AG04449 (cell line): ENCODE results near the gene SF3A1.

ENCODE experiments used
- CTCF ChIA-PET: fragments of 350-600 bp; formaldehyde crosslinking; extraction: SDS; loops from one replicate; lab custom pipeline; 2021; ENCODE audit warnings: antibody characterized with exemption; lab: Yijun Ruan, JAX
- POLR2A ChIA-PET: fragments of 400-600, 350-600 bp; formaldehyde crosslinking; extraction: SDS; loops from one replicate; lab custom pipeline; 2020; ENCODE audit warnings: antibody characterized with exemption, inconsistent platforms; lab: Yijun Ruan, JAX
- DNase-seq: peaks from one replicate; pipeline ENCODE4 v3.0.0-alpha.2; 2010; ENCODE audit warnings: low read depth, low spot score
- H3K4me3 ChIP-seq: 2 replicates; pipeline ENCODE4 v1.5.1; 2011; ENCODE audit warnings: low read depth, mild to moderate bottlenecking, control low read depth, low read length
- TF ChIP-seq, protein P1 (sequence below): IDR thresholded peaks from one replicate; pipeline ENCODE4 v1.5.1; 2011; ENCODE audit warnings: mild to moderate bottlenecking, moderate library complexity, low read length, control low read depth, inconsistent platforms; ENCODE audit not compliant: insufficient read depth; ENCODE audit errors: missing control alignments

Gene SF3A1

DNA sequence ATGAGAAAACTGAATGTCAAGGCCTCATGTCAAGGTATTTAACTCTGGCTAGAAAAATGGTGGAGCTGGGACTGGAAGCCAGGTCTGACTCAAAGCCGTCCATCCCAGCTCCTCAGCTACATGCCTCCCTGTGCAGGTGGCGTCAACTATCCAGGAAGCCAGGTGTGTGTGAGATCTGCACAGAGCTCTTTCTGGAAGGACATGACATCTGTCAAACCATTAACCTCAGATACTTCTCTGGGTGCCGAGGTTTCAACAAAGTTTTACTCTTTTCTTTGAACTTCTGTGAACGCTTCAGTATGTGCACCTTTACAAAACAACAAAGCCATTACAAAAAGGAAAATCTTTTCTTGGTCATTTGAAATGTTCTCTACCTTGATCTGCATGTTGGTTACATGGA is 60.4 kb downstream of the SF3A1 start:
- TF ChIP-seq, protein P1, sequence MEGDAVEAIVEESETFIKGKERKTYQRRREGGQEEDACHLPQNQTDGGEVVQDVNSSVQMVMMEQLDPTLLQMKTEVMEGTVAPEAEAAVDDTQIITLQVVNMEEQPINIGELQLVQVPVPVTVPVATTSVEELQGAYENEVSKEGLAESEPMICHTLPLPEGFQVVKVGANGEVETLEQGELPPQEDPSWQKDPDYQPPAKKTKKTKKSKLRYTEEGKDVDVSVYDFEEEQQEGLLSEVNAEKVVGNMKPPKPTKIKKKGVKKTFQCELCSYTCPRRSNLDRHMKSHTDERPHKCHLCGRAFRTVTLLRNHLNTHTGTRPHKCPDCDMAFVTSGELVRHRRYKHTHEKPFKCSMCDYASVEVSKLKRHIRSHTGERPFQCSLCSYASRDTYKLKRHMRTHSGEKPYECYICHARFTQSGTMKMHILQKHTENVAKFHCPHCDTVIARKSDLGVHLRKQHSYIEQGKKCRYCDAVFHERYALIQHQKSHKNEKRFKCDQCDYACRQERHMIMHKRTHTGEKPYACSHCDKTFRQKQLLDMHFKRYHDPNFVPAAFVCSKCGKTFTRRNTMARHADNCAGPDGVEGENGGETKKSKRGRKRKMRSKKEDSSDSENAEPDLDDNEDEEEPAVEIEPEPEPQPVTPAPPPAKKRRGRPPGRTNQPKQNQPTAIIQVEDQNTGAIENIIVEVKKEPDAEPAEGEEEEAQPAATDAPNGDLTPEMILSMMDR: no peak
- no peak for DNase-seq
- POLR2A ChIA-PET: no interaction called here
- CTCF ChIA-PET: interaction anchor here (0.8 to 9.9 kb wide), 5 partner anchors 7 to 91 kb away, joined by 3 to 79 read pairs (median 3); partner anchors contain the start of gene CASTOR1
- no peak overlapping the region for H3K4me3 ChIP-seq

DNA sequence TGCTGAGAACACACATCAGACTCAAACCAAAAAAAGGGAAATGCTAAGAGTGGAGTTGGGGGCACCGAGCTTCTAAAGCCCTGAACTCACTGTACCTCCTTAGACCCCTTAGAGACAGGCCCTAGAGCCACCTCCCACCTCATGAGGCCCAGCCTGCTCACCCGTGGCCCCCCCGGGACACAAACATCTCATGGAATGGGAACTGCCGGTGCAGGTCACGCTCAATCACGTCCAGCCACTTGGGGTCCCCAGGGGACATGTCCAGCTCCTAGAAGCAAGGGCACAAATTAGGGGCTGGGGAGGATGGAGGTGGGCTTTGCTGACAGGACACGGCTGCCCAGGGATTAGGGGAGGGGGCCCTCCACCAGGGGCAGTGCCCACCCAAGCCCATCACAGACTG is 61.1 kb downstream of the SF3A1 start:
- CTCF ChIA-PET: interaction anchor here (0.8 to 9.9 kb wide), 6 partner anchors 6 to 92 kb away, joined by 3 to 79 read pairs (median 3); partner anchors contain the start of gene CASTOR1
- POLR2A ChIA-PET: no interaction called here

DNA sequence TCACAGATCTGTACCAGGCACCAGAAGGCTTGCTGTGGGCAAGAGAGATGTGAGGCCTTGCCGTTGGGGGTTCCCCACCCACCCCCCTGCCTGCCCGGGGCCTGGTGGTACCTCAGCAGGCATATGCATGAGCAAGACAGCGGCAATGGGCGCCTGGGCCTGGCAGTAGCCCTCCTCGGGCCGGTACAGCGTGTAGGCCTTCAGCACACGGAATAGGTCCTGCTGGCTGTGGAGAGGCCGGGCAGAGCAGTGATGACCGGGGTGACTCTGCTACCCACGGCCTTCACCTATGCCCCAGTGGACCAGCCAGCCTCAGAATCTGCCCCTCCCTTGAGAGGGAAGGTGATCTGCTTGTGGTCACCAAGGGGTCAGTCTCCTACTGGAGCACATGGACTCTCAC is 61.9 kb downstream of the SF3A1 start:
- H3K4me3 ChIP-seq: no peak overlapping the region
- TF ChIP-seq, protein P1: no peak
- POLR2A ChIA-PET: no interaction called here
- no peak for DNase-seq
- CTCF ChIA-PET: interaction anchor here (1.2 to 1.5 kb wide), 4 partner anchors 9 to 187 kb away, joined by 3 to 4 read pairs (median 3); no protein-coding TSS in a partner anchor

More for the DNA sequence above, 61.1 kb downstream of the SF3A1 start:
- no peak overlapping the region for H3K4me3 ChIP-seq
- no peak for DNase-seq
- TF ChIP-seq, protein P1: no peak

DNA sequence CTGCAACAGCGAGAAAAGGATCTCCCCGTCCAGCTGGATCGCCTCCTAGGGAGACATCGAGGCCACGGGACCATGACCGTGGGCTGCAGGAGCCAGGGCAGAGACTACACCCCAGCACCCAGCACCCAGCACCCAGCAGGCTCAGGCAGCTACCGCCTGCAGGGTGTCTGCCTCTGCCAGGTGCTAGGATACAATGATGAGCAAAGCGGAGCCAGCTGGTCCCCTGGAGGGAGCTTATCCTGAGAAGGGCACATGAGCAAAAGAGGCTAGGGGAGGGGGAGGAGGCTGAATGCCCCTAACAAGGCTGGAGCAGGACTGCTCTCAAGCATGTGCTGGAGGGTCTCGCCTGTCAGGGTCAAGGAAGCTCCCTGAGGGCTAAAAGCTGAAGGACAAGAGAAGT is 62.6 kb downstream of the SF3A1 start:
- POLR2A ChIA-PET: no interaction called here
- H3K4me3 ChIP-seq: no peak overlapping the region
- TF ChIP-seq, protein P1: no peak
- no peak for DNase-seq
- CTCF ChIA-PET: interaction anchor here (1.3 kb wide), 1 partner anchor 186 kb away, joined by 3 read pairs; no protein-coding TSS in a partner anchor

DNA sequence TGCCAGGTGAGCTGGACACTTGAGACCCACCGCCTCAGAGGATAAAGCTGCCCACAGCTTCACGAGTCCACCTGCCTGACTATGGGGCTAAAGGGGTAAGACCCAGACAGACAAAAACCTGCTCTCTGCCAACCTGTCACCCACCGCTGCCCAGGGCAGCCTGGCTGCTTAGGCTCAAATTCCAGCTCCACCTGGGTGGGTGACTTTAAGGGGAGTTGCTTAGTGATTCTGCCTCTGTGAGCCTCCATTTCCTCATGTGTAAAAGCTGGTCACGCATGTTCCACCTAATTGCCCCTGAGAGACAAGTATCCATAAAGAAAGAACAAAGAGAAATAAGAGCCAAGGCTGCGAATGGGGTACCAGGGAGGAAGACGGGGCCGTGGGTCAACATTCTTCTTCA is 63.7 kb downstream of the SF3A1 start:
- CTCF ChIA-PET: interaction anchor here (0.6 kb wide), 1 partner anchor 497 kb away, joined by 3 read pairs; no protein-coding TSS in a partner anchor
- TF ChIP-seq, protein P1: no peak
- DNase-seq: no peak
- POLR2A ChIA-PET: no interaction called here
- no peak overlapping the region for H3K4me3 ChIP-seq

DNA sequence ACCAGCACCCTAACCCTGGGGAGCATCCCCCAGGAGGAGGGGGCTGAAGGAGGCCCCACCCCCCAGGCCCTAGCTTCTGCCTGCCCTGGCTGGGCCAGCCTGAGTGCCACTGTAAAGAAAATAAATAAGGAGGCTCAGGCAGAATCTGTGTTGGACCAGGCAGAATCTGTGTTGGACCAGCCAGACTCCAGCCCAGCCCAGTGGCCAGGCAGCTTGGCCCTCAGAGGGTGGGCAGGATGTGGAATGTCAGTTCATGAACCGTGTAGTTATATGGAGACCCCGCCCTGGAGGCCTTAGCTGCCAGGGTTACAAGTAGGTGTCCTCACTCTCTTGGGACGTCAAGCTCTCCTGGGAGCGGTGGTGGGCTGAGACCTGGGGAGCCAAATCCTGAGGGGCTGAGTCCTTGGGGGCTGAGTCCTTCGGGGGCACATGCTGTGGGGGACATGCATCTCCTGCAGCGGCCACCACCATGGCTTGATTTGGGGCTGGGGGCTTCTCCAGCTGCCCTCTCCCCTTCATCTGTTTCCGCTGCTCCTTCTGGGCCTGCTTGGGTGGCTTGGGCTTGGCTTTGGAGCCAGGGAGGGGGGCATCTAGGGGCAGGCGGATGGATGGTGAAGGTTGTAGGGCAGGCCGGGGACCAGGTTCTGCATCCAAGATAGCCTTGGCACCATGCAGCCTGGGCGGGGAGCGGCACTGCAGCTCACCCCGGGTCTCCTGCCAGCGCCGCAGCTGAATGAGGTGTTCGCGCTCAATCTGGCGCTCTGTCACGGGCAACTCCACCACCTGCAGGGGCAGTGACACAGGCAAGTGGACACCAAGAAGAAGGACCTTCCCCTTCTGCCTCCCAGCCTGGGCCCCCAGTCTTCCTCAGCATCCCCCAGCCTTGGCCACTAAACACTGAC is 64.4 kb downstream of the SF3A1 start:
- ChIA-PET POLR2A (interaction anchor here (1.2 kb wide), 1 partner anchor 20 kb away, joined by 3 read pairs; no protein-coding TSS in a partner anchor), CTCF (interaction anchor here (0.6 to 7.9 kb wide), 3 partner anchors 8 to 497 kb away, joined by 3 to 235 read pairs (median 79); partner anchors contain the start of genes RNF215 and SEC14L2)

More for the DNA sequence above, 64.4 kb downstream of the SF3A1 start:
- H3K4me3 ChIP-seq: no peak overlapping the region
- TF ChIP-seq, protein P1: no peak
- no peak for DNase-seq
